Central memory CD8-positive, alpha-beta T cell (primary cell): ENCODE data around the gene SLC26A11.

ENCODE experiments used
- ATAC-seq: fragments of 150-1000 bp; cut with Tn5 transposase; replicated peaks from 2 replicates; pipeline ENCODE4 v1.10.0; 2022; ENCODE audit warnings: mild to moderate bottlenecking, moderate FRiP score, moderate number of reproducible peaks; ENCODE audit not compliant: poor library complexity, severe bottlenecking; ENCODE audit errors: extremely low read depth
- DNase-seq, 2 donors: peaks; one replicate each; pipeline ENCODE4 v3.0.0; 2021; ENCODE audit warnings: low spot score in 2 of 2
- H3K27ac Mint-ChIP-seq: one replicate; pipeline ENCODE4 v1.8.0; 2022; ENCODE audit warnings: low read depth, mild to moderate bottlenecking, moderate library complexity, mixed read lengths
- H3K27me3 Mint-ChIP-seq: one replicate; pipeline ENCODE4 v1.8.0; 2022; ENCODE audit warnings: mixed read lengths
- H3K36me3 Mint-ChIP-seq: one replicate; pipeline ENCODE4 v1.8.0; 2022; ENCODE audit warnings: mild to moderate bottlenecking, moderate library complexity, mixed read lengths; ENCODE audit not compliant: insufficient read depth
- H3K4me1 Mint-ChIP-seq: one replicate; pipeline ENCODE4 v1.8.0; 2022; ENCODE audit warnings: mixed read lengths
- H3K4me3 Mint-ChIP-seq: one replicate; pipeline ENCODE4 v1.8.0; 2022; ENCODE audit warnings: mild to moderate bottlenecking, moderate library complexity, mixed read lengths
- H3K9me3 Mint-ChIP-seq: one replicate; pipeline ENCODE4 v1.8.0; 2022; ENCODE audit warnings: mixed read lengths

SLC26A11 gene

DNA sequence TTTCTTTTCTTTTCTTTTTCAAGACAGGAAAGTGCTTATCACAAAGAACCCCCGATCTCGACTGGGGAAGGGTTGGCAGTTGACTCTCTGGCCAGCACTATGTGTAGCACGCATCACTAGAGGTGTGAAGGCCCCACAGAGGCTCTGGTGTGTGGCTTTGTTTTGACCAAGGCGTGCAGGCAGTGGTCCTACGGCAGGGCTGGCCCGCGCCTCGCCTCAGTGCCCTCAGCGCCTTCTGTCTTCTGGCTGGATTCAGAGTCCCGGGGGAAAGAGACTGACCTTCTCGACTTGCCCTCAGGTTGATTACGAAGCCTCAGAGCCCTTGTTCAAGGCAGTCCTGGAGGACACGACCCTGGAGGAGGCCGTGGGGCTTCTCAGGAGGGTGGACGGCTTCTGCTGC lies 18.8 kb upstream of the SLC26A11 start:
- ATAC-seq = no peak
- Mint-ChIP-seq H3K4me1 (no peaks in the 10 kb centered on the region), H3K36me3 (peaks cover 5% of the 10 kb centered on the region), H3K27ac (no peak overlapping the region), H3K4me3 (no peak overlapping the region), H3K27me3 (no peaks in the 10 kb centered on the region), H3K9me3 (no peaks in the 10 kb centered on the region)
- no peak for DNase-seq

DNA sequence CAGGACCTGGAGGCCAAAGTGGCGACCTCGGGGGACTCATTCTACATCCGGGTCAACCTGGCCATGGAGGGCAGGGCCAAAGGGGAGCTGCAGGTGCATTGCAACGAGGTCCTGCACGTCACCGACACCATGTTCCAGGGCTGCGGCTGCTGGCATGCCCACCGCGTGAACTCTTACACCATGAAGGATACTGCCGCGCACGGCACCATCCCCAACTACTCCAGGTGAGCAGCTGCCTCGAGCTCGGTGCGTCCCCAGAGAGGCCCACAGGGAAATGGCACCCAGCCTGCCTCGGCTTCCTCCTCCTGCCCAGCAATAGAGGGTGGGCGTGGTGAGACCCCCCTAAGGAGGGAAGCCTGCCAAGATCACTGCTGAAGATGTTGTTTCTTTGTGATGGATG lies 18.0 kb upstream of the SLC26A11 start:
- Mint-ChIP-seq H3K4me1 (no peaks in the 10 kb centered on the region), H3K36me3 (peaks cover 5% of the 10 kb centered on the region), H3K9me3 (no peaks in the 10 kb centered on the region), H3K27ac (no peak overlapping the region), H3K4me3 (no peak overlapping the region), H3K27me3 (no peaks in the 10 kb centered on the region)
- ATAC-seq (no peak), DNase-seq (no peak)

DNA sequence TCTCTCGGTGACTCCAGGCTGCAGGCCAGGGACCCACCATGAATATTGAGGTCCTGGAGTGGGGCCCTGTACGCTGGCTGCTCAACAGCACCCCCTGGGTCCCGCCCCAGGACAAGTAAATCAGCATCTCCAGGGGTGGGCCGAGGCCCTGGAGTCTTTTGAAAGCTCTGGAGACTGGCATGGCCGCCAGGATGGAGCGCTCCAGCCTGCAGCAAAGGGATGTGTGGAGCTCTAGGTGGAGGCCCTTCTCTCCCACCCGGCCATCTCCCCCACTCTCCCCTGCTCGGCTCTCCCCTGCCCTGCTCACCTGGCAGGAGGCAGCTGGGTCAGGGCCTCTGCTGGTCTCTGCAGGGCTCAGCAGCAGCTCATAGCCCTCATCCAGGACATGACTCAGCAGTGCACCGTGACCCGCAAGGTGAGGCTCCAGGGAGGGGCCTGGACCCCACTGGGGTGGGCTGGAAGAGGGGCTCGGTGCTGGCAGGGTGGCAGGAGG lies 16.7 kb upstream of the SLC26A11 start:
- Mint-ChIP-seq H3K27ac (no peak overlapping the region), H3K36me3 (peaks cover 1% of the 10 kb centered on the region), H3K4me1 (no peaks in the 10 kb centered on the region), H3K9me3 (no peaks in the 10 kb centered on the region), H3K27me3 (no peaks in the 10 kb centered on the region), H3K4me3 (no peak overlapping the region)
- DNase-seq (no peak), ATAC-seq (no peak)

DNA sequence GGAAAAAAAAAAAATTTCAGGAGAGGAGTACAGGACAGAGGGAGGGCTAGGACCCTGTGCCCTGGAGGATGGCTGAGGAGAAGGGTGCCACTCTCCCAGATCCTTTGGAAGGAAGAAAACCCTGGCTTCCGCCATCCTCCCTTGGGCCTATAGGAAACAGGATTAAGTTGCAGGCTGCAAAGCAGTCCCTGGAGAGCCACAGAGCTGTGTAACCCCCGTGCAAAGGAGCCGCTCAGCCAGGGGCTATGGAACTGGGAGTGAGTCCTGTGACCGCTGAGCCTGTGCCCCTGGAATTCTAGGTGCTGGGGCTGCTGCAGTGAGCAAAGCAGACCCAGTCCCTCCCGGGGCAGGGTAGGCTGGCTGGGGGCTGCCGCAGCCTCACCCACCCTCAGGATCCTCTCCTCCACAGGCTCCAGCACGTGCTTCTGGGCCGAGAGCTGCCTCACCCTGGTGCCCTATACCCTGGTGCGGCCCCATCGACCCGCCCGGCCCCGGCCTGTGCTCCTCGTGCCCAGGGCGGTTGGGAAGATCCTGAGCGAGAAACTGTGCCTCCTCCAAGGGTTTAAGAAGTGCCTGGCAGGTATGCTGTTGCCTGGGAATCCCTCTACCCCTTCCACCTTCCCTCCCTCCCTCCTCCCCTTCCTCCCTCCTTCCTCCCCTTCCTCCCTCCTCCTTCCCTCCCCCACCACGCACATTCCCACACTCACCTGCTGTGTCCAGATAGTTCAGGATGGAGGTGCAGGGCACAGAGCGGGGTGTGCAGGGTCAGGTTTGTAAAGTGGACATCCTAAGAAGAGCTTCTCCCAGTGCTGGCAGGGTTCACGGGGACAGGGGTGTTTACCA lies 15.4 kb upstream of the SLC26A11 start:
- peaks cover 6% of the 10 kb centered on the region for H3K36me3 Mint-ChIP-seq
- no peaks in the 10 kb centered on the region for H3K4me1 Mint-ChIP-seq
- no peak overlapping the region for H3K27ac Mint-ChIP-seq
- DNase-seq = no peak
- H3K4me3 Mint-ChIP-seq = no peak overlapping the region
- no peaks in the 10 kb centered on the region for H3K9me3 Mint-ChIP-seq
- H3K27me3 Mint-ChIP-seq = no peaks in the 10 kb centered on the region
- ATAC-seq = no peak

DNA sequence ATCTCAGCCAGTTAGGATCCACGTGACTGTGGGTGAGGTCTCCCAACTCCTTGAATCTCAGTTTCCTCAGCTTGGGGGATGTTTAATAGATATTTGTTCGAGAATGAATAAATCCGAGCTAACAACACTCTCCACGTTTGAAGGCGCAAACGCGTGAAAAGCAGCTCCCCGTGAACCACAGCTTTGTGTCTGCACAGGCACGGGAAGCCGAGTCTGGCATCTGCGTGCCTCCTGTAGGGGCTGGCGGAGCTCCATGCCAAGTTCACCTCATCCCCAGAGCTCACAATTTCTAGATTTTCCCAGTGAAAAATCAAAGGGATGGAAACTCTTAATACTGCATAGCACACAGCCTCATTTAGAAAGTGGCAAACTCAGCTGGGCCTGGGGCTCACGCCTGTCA lies 14.4 kb upstream of the SLC26A11 start:
- no peak overlapping the region for H3K27ac Mint-ChIP-seq
- H3K4me3 Mint-ChIP-seq = no peak overlapping the region
- peaks cover 12% of the 10 kb centered on the region for H3K36me3 Mint-ChIP-seq
- no peaks in the 10 kb centered on the region for H3K4me1 Mint-ChIP-seq
- no peak for ATAC-seq
- no peaks in the 10 kb centered on the region for H3K9me3 Mint-ChIP-seq
- no peak for DNase-seq
- no peaks in the 10 kb centered on the region for H3K27me3 Mint-ChIP-seq

DNA sequence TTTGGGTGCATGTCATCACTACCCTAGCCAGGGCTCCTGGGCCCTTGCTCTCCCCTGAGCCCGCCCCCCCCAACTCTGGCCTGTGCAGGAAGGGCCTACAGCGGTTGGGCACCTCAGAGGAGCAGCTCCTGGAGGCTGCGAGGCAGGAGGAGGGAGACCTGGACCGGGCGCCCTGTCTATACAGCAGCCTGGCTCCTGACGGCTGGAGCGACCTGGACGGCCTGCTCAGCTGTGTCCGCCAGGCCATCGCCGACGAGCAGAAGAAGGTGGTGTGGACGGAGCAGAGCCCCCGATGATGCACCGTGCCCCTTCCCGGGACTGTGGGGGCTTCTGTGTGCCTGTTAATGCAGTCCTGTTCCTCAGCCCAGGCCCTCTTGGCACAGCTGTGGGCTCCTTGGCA lies 12.2 kb upstream of the SLC26A11 start:
- H3K27ac Mint-ChIP-seq = no peak overlapping the region
- H3K27me3 Mint-ChIP-seq = no peaks in the 10 kb centered on the region
- H3K36me3 Mint-ChIP-seq = peaks cover 20% of the 10 kb centered on the region
- DNase-seq (no peak), ATAC-seq (no peak)
- no peaks in the 10 kb centered on the region for H3K9me3 Mint-ChIP-seq
- H3K4me3 Mint-ChIP-seq = no peak overlapping the region
- no peaks in the 10 kb centered on the region for H3K4me1 Mint-ChIP-seq

DNA sequence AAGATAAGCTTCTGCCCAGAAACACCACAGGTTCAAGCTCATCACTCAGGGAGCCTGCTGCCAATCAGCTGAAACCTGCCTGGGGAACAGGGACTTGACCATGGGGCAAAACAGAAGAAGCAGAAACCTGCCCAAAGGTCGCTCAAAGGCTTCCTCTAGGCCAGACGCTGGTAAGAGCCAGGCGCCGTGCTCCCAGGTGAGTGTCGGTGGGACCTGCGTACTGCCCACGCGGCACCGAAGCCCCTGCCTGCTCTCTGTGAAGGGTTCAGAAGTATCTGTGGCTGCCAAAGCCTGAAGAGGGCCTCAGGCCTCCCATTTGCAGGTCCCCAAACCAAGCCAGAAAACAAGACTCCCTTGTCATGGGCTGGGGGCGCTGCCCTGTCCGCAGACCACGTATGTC lies 10.5 kb upstream of the SLC26A11 start:
- H3K4me3 Mint-ChIP-seq = no peak overlapping the region
- H3K27me3 Mint-ChIP-seq = no peaks in the 10 kb centered on the region
- no peak for DNase-seq
- no peaks in the 10 kb centered on the region for H3K9me3 Mint-ChIP-seq
- no peaks in the 10 kb centered on the region for H3K4me1 Mint-ChIP-seq
- no peak overlapping the region for H3K27ac Mint-ChIP-seq
- no peak for ATAC-seq
- peaks cover 22% of the 10 kb centered on the region for H3K36me3 Mint-ChIP-seq

DNA sequence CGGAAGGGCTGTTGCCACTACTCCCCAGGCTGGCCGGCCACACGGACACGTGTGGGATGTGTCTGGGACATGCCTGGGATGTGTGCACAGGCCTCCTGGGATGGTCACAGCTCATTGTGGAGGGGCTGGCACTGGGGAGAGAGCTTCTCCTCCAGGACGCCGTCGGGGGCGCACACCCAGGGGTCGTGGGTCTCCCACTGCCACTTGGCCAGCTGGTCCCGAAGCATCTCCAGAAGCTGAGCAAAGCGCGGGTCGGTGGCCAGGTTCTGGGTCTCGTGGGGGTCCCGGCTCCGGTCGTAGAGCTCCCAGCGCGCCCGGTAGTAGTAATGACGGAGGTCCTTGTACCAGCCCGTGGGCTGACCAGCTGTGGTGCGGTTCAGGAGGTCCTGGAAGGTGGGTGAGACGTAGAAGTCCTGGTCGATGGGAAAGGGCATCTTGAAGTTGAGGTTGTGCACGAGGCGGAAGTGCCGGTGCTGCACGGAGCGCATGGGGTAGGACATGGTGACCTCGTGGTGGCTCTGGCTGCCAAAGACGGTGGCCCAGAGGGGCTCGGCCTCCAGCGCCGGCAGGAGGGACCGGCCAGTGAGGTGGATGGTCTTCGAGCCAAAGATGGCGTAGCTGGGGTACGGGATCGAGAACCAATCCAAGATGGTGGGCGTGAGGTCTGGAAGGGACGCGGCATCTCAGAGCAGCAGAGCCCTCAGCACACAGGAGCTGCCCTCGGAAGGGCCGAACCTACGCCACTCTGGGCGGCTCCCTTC lies 9.7 kb upstream of the SLC26A11 start:
- DNase-seq (no peak), ATAC-seq (no peak)
- Mint-ChIP-seq H3K4me1 (no peaks in the 10 kb centered on the region), H3K27ac (no peak overlapping the region), H3K9me3 (no peaks in the 10 kb centered on the region), H3K36me3 (peaks cover 21% of the 10 kb centered on the region), H3K4me3 (no peak overlapping the region), H3K27me3 (no peaks in the 10 kb centered on the region)

DNA sequence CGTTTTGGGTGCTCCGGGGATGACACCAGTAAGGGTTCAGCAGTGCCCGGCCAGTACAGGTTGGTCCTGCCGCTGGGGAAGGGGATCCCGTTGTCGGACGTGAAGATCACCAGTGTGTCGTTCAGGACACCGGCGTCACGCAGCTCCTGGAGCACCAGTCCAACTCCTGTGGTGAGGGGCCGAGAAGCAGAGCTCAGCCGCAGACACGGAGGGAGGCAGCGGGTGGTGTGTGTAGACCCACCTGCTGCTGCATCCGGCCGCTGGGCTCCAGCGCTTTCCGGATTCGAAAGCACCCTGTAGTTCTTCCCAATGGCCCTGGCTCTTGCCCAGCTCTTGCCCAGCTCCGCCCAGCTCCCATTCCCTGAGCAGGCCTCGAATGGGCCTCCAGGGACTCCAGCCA lies 8.1 kb upstream of the SLC26A11 start:
- no peak overlapping the region for H3K4me3 Mint-ChIP-seq
- DNase-seq (no peak), ATAC-seq (no peak)
- no peak overlapping the region for H3K27ac Mint-ChIP-seq
- peaks cover 26% of the 10 kb centered on the region for H3K36me3 Mint-ChIP-seq
- no peaks in the 10 kb centered on the region for H3K27me3 Mint-ChIP-seq
- no peaks in the 10 kb centered on the region for H3K9me3 Mint-ChIP-seq
- peaks cover 8% of the 10 kb centered on the region for H3K4me1 Mint-ChIP-seq

DNA sequence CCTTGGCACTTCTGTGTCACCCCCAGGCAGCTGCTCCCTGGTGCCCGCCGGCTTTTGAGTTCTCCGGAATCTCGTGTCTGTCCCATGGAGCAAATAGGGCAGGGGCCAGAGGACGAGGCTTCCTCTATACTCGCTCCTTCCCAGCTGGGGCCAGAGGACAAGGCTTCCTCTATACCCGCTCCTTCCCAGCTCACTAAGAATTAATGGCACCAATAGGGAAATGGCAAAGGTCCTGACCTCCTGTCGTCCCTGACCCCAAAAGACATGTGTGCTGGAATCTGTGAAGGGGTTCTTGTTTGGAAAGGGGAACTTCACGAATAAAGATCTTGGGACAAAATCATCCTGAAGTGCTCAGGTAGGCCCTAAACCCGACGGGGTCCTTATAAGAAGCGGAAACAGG lies 7.7 kb upstream of the SLC26A11 start:
- peak overlapping the region; percentile 35 for H3K27ac Mint-ChIP-seq
- no peak overlapping the region for H3K4me3 Mint-ChIP-seq
- no peaks in the 10 kb centered on the region for H3K9me3 Mint-ChIP-seq
- no peaks in the 10 kb centered on the region for H3K27me3 Mint-ChIP-seq
- DNase-seq (no peak), ATAC-seq (no peak)
- peaks cover 26% of the 10 kb centered on the region for H3K36me3 Mint-ChIP-seq
- H3K4me1 Mint-ChIP-seq = peaks cover 12% of the 10 kb centered on the region

DNA sequence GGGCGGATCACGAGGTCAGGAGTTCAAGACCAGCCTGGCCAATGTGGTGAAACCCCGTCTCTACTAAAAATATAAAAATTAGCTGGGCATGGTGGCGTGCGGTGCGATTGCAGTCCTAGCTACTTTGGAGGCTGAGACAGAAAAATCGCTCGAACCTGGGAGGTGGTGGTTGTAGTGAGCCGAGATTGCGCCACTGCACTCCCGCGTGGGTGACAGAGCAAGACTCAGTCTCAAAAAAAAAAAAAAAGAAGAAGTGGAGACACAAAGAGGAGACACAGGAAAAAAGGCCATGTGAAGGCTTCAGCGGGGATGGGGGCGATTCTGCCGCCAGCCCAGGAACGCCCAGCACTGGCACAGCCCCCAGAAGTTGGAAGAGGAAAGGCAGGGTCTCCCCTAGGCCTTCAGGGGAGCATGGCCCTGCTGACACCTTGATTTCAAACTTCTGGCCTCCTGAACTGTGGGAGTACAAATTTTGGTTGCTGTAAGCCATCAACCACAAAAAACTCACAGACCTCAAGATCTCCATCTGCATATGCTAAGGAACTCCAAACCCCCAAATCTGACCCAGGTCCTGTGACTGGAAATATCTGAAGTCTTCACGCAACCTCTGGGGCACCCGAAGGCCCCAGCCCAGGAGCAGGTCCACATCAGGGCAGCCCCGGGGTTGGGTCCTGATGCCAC lies 7.1 kb upstream of the SLC26A11 start:
- no peak overlapping the region for H3K4me3 Mint-ChIP-seq
- H3K9me3 Mint-ChIP-seq = no peaks in the 10 kb centered on the region
- DNase-seq = no peak
- H3K36me3 Mint-ChIP-seq = peaks cover 26% of the 10 kb centered on the region
- no peak for ATAC-seq
- H3K4me1 Mint-ChIP-seq = peaks cover 15% of the 10 kb centered on the region
- peak overlapping the region; percentile 35 for H3K27ac Mint-ChIP-seq
- no peaks in the 10 kb centered on the region for H3K27me3 Mint-ChIP-seq

DNA sequence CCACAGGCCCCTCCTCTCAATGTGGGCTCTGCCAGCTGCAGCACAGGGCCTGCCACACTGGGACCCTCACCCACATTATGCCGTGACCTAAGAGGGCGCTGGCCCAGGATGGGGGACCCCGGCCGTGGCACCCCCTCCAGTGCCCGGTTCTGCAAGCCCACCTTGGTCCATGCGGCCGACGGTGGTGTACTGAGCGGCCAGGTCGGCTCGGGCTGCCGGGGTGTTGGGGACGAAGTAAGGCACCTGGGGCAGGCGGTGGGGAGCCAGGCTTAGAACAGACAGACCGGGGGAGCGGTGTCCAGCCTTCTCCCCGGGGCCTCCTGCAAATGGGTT lies 6.6 kb upstream of the SLC26A11 start:
- Mint-ChIP-seq H3K36me3 (peaks cover 26% of the 10 kb centered on the region), H3K27me3 (no peaks in the 10 kb centered on the region)

More for the DNA sequence above, 6.6 kb upstream of the SLC26A11 start:
- ATAC-seq (no peak), DNase-seq (no peak)
- Mint-ChIP-seq H3K27ac (no peak overlapping the region), H3K4me3 (no peak overlapping the region), H3K4me1 (peaks cover 19% of the 10 kb centered on the region), H3K9me3 (no peaks in the 10 kb centered on the region)
